Measurements from ENCODE around the gene LGALS9.

DNA sequence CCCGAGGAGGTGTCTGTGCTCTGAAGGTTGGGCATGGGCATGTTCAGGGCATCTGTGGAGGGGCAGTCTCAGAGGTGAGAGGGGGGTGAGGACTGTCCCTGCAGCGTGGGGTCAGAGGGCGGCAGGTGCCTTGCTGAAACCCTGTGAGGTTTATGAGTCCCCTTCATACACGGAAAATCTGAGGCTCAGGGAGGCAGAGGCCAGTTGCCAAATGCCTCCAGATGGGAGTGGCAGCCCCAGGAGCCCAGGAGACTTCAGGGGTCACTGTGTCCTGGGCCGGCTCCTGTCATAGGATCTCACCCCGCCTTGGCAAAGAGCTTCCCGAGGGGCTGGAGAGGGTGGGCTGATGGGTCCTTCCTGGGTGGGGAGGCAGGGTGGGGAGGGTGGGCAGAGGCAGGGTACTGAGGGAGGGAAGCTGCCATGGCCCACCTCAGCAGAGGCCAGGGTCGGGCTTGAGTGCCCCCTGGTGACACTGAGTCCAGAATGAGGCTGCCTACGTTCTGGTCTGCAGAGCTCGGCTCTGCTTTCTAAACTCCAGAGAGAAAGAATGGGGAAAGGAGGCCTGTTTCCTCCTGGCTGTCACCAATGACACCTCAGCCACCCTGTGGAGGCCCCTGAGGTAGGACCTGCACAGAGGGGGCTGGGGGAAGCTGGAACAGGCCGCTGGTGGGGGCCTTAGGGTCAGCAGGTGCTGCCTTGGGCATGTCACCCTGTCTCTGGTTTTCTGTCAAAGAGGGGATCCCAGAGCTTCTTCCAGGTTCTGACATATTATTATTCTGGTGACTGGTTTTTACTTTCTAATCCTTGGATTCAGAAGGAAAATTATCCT, 1.1 kb downstream of the LGALS9 start:
- TF ChIP-seq, protein P1, sequence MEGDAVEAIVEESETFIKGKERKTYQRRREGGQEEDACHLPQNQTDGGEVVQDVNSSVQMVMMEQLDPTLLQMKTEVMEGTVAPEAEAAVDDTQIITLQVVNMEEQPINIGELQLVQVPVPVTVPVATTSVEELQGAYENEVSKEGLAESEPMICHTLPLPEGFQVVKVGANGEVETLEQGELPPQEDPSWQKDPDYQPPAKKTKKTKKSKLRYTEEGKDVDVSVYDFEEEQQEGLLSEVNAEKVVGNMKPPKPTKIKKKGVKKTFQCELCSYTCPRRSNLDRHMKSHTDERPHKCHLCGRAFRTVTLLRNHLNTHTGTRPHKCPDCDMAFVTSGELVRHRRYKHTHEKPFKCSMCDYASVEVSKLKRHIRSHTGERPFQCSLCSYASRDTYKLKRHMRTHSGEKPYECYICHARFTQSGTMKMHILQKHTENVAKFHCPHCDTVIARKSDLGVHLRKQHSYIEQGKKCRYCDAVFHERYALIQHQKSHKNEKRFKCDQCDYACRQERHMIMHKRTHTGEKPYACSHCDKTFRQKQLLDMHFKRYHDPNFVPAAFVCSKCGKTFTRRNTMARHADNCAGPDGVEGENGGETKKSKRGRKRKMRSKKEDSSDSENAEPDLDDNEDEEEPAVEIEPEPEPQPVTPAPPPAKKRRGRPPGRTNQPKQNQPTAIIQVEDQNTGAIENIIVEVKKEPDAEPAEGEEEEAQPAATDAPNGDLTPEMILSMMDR (IDR thresholded peaks at IDR 0.05), result no peak
- TF ChIP-seq POLR2A (IDR thresholded peaks at IDR 0.05), result no peak
